IMR-90 (cell line): ENCODE data around the gene WNT9B.

Experiments used
- CEBPB ChIP-seq: IDR thresholded peaks from 2 replicates; pipeline ENCODE4 v1.6.1; 2012; ENCODE audit warnings: low read depth, low read length, improper control_type of control experiment
- FOS ChIP-seq: fragments of 150-350 bp; IDR thresholded peaks from 2 replicates; pipeline ENCODE4 v1.6.1; 2016; ENCODE audit warnings: low read depth, low read length
- MAFK ChIP-seq: IDR thresholded peaks from 2 replicates; pipeline ENCODE4 v1.6.1; 2012; ENCODE audit warnings: low read depth, low read length, improper control_type of control experiment
- TF ChIP-seq, protein P1 (sequence below): conservative IDR thresholded peaks from 2 replicates; pipeline ENCODE4 v1.5.1; 2012; ENCODE audit warnings: mild to moderate bottlenecking, low read depth, low read length, improper control_type of control experiment

DNA sequence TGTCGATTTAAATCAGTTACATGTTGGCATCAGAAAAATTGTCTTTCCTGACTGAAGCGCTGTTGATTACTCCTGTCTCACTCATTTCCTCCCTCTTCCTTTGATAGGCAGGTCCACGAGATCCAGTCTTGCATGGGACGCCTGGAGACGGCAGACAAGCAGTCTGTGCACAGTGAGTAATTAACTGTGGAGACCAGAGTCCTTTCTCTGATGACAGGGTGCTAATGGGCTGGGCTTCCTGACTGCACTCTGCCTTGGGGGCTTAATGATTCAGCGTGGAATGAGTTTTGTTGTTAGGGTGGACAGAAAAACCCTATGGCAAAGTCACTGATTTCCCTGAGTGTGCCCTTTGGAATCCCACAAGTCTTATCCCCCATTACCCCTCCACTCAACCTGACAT, 78.0 kb downstream of the WNT9B start:
- TF ChIP-seq, protein P1, sequence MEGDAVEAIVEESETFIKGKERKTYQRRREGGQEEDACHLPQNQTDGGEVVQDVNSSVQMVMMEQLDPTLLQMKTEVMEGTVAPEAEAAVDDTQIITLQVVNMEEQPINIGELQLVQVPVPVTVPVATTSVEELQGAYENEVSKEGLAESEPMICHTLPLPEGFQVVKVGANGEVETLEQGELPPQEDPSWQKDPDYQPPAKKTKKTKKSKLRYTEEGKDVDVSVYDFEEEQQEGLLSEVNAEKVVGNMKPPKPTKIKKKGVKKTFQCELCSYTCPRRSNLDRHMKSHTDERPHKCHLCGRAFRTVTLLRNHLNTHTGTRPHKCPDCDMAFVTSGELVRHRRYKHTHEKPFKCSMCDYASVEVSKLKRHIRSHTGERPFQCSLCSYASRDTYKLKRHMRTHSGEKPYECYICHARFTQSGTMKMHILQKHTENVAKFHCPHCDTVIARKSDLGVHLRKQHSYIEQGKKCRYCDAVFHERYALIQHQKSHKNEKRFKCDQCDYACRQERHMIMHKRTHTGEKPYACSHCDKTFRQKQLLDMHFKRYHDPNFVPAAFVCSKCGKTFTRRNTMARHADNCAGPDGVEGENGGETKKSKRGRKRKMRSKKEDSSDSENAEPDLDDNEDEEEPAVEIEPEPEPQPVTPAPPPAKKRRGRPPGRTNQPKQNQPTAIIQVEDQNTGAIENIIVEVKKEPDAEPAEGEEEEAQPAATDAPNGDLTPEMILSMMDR, result no peak
- TF ChIP-seq MAFK (no peak), CEBPB (no peak), FOS (no peak)
